Germinal center (tissue), 1 donor: ENCODE results near the gene FRMD3.
"Not testable (repeated sequence)": the region's sequence is repeated elsewhere in the genome, so short reads cannot be mapped to it uniquely, and the experiment has no call there.

Source experiments
- DNase-seq: peaks from one replicate; pipeline ENCODE4 v3.0.0; 2012; ENCODE audit warnings: mixed read lengths, low spot score

FRMD3 gene

GRCh38 chr9:83521411-83521810, 16.8 kb downstream of the FRMD3 start:
- no peak for DNase-seq

GRCh38 chr9:83521011-83521410, 17.2 kb downstream of the FRMD3 start:
- no peak for DNase-seq

DNA sequence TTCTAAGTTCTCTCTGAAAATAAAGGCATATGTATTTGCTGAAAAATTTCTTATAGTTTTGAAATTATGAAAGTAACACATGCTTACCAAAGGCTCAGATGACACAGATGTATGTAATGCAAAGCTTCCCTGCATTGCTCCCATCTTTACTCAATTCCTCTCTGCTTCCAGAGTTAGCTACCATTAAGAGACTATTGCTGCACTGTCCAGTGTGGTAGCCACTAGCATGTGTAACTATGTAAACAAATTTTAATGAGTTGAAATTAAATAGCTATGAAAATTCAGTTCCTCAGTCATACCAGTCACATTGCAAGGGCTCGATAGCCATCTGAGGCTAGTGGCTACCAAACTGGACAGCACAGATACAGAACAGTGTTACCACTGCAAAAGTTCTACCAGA, 17.9 kb downstream of the FRMD3 start:
- no peak for DNase-seq

DNA sequence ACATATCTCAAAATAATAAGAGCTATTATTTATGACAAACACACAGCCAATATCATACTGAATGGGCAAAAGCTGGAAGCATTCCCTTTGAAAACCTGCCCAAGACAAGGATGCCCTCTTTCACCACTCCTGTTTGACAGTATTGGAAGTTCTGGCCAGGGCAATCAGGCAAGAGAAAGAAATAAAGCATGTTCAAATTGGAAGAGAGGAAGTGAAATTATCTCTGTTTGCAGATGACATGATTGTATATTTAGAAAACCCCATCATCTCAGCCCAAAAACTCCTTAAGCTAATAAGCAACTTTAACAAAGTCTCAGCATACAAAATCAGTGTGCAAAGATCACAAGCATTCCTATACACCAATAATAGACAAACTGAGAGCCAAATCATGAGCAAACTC, 20.2 kb downstream of the FRMD3 start:
- DNase-seq = not testable (repeated sequence)

- DNase-seq = no peak
Measured at GRCh38 chr9:83514767-83515166, 23.4 kb downstream of the FRMD3 start.

DNA sequence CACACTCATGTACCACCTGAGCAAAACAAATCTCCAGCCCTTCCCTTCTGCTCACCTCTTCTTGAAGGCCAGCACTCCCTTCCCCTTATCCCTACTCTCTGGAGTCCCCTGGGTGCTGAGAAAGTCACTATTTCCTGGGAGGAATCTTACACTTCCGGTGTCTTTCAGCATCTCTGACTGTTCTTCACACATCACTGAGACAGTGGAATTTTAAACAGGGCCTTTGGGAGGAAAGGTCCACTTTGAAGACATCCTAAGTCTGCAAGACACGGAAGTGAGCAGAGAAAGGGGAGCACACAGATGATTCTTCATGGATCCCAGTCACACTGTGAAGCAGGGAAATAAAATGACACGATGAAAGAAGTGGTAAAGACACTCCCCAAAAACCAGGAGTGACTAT, 25.6 kb downstream of the FRMD3 start:
- no peak for DNase-seq

GRCh38 chr9:83511051-83511450, 27.1 kb downstream of the FRMD3 start:
- no peak for DNase-seq

DNA sequence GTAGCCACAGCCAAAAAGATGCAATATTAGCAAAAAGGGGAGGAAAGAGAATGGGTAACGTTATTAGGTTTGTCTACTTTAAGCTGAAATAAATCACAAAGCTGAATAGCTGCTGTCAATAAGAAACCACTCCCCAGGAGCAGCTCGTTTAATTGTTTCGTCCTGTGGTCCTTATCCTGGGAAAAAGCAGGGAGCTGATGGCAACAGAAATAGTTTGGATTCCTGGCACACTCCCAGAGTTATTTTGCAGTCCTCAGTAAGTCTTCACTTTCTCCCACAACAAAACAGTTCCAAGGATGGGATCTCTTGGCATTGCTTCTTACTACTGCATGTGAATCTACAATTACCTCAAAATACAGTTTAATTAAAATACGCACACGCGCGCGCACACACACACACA, 28.8 kb downstream of the FRMD3 start:
- DNase-seq = no peak

GRCh38 chr9:83508067-83508466, 30.1 kb downstream of the FRMD3 start:
- no peak for DNase-seq

DNA sequence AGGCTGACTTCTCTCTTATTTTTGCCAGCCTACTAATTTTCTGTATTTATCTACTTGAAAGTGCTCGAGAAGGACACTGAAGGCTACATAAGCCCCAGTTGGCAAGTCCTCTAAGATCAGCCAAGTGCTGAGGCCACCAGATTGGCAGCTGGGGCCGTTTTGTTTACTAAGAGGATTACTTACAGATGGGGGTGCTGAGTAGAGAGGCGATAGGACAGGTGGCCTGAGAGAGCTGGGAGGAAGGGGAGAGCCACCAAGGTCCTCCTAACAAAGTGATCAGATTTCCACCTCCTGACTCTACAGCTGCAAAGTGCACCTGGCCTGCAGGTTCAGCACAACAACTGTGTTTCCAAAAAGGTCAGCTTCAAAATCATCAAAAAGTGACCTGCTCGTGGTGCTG, 32.9 kb downstream of the FRMD3 start:
- no peak for DNase-seq

GRCh38 chr9:83503866-83504265, 34.3 kb downstream of the FRMD3 start:
- no peak for DNase-seq

GRCh38 chr9:83501565-83501964, 36.6 kb downstream of the FRMD3 start:
- no peak for DNase-seq

DNA sequence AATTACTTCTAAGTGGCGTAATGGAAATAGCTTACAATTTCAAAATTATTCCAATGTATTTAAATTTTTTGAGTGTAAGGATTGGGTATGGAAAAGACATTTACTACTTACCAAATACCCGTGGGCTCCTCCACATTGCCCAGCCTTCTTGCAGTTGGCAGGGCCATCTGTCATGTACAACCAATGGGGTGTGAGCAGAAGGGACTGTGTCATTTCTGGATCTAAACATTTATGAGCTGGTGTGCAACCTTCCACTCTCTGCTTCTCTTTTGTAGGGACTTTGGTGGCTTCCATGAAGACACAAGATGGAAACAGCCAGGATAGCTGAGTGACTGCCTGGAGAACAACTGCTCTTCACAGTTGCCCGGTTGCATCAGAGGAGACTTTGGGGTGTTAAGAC, 40.8 kb downstream of the FRMD3 start:
- DNase-seq = no peak

DNA sequence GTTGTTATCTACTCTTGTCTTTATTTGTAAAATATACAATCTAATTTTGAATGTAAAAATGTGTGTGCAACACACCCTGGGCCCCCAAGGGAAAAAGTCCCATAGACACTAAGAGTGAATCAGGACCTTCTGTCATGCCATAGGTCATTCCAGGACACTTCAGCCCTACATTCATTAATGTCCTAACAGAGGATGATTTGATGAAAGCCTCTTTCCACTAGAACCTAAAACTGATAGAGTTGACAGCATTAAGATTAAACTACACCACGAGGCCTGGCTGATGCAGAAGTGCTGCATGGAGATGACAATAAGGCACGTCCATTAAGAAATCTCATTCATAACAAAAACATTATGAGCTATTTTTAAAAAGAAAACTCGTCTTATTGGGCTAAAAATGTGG, 46.2 kb downstream of the FRMD3 start:
- DNase-seq = no peak

- DNase-seq = no peak
Measured at GRCh38 chr9:83491413-83491812, 46.8 kb downstream of the FRMD3 start.

- DNase-seq = no peak
Measured at GRCh38 chr9:83489961-83490360, 48.2 kb downstream of the FRMD3 start.

DNA sequence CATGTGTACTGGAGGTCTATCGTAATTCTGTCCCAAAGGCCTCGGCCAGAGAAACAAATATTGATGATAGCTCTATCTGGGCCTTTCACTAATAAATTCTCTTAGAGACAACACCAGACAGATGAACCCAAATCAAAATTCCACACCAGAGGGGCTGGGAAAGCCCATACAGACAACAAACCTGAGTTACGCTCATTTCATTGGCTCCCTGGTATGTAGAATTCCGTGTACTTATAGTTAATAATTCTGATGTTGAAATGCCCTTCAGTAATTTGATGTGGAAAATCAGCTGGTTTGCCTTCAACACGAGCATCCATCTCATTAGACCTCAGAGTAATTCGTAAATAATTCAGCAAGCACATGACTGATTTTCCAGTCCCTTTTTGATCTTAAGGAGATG, 53.2 kb downstream of the FRMD3 start:
- DNase-seq = no peak

DNA sequence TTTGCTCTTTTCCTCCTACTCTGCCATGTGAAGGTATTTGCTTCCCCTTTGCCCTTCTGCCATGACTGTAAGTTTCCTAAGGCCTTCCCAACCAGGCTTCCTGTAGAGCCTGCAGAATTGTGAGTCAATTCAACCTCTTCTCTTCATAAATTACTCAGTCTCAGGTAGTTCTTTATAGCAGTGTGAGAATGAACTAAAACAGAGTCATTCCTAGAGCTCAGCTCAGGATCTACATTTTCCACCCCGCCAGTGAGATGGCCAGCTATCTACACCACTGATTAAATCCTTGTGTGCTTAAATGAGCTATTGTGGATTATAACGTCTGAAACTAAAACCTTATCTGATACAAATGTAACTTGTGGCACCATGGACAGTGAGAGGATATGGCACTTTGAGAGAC, 55.0 kb downstream of the FRMD3 start:
- no peak for DNase-seq

DNA sequence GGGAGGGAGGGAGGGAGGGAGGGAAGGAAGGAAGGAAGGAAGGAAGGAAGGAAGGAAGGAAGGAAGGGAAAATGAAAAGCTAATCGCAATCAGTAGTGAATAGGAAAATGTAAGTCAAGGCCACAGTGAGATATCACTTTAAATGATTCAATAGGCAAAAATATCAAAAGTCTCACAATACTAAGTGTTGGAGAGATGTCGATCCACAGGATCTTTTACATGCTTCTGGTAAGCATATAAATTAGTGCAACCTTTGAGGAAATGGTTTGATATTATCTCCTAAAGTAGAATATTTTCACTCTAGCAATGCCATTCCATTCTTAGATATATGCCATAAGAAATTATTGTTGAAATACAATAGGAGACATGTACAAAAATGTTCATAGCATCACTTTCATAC, 58.4 kb downstream of the FRMD3 start:
- no peak for DNase-seq

GRCh38 chr9:83477571-83477970, 60.6 kb downstream of the FRMD3 start:
- DNase-seq = no peak

- DNase-seq = no peak
Measured at GRCh38 chr9:83477120-83477519, 61.1 kb downstream of the FRMD3 start.

GRCh38 chr9:83476513-83476912, 61.7 kb downstream of the FRMD3 start:
- DNase-seq = no peak

DNA sequence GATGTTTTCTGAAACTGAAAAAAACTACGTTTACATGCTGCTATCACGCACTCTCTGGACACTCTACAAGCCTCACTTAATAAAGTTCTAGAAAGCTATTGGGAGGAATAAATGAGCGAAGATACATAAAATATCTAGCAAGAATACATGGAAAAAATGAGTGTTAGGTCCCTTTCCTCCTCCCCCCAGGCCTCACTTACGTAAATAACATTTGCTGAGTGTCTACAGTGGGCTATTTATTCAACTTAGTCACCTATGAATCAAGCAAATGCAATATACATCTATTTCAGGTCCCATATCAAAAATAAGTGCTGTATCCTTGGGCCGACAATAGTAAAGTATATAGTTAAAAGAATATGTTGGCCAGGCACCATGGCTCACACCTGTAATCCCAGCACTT, 62.5 kb downstream of the FRMD3 start:
- no peak for DNase-seq

DNA sequence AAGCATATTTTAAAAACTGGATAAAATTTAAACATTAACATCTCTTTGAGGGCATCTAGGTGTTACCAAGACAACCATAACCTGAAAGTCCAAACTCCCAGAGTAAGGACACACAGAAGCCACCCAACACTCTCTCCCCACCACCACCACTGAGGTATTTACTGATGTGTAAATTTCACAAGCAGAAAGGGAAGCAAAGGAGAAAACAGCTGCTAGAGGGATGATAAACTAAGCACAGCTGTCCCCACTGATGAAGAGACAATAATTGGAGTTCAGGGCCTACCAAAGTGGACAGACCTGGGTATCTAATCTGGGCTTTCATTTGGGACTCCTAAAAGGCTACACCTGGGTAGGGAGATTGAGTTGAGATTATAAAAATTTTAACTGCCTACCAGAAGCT, 63.6 kb downstream of the FRMD3 start:
- no peak for DNase-seq

- DNase-seq = no peak
Measured at GRCh38 chr9:83473488-83473971, 64.7 kb downstream of the FRMD3 start.
